Right ventricle myocardium inferior (tissue), 1 donor: Measurements from ENCODE around the gene C19orf81. TPM values are rescaled to one million over a fixed set of nuclear protein-coding genes. Genes with fewer than 3 reads are reported as not detected.

Source experiments
- ATAC-seq: fragments of 200-7000 bp; cut with Tn5 transposase; one replicate; pipeline ENCODE4 v1.9.1; 2020; ENCODE audit warnings: mild to moderate bottlenecking, moderate library complexity
- DNase-seq: peaks from one replicate; pipeline ENCODE4 v3.0.0; 2021; ENCODE audit errors: missing footprints
- intact Hi-C: fragments of 100-400 bp; cut with DNase I; formaldehyde crosslinking; loops from one replicate; pipeline ENCODE4 v1.11.0; 2022
- total RNA-seq: library from RNA; stranded (reverse); fragmentation: NEBNext Ultra II Directional; extraction: Animal tissue kit (Norgen Biotek cat#: 25700); gene quantifications from one replicate; pipeline ENCODE4 v1.2.1, GENCODE V29; 2021
- donor health status: DM: no; HTN: yes; CAD: no; lungs with severe emphysema.

The C19orf81 gene
- total RNA-seq, 1 donor from 2014 or later = 2.5 TPM

DNA sequence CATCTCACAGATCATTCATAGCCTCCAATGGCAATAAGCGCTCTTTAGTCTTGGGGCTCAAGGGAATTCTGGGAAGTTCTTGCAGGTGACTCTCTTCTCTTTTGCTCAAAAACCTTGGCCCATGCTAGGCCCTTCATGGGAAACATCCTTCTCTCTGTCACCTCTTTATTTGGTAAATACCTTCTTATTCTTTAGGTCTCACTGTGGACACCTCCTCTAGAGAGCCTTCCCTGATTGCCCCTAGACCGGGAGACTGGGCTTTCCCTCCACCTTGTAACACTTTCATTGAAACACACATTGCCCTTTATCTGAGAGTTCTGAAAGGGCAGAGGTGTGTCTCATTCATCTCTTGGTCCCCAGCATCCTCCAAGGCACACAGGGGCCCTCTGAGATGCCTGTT, 1.9 kb downstream of the C19orf81 start:
- DNase-seq (no peak), ATAC-seq (no peak)

DNA sequence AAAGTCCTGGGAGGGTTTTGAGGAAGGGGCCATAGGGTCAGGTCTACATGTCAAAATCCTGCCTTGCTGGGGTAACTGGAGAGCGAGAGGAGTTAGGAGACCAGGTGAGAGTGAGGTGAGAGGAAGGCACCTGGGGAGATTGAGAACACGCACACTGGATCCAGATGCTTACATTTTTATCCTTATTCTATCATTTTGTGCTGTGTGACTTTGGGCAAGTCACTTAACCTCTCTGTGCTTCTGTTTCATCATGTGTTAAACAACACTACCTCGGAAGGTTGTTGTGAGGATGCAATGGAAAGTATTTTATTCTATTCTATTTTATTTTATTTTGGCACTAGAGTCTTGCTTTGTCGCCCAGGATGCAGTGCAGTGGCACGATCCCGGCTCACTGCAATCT, 3.5 kb downstream of the C19orf81 start:
- ATAC-seq = no peak
- intact Hi-C loops = no loop called here
- DNase-seq = no peak

More for the DNA sequence above, 1.9 kb downstream of the C19orf81 start:
- intact Hi-C loops = no loop called here

DNA sequence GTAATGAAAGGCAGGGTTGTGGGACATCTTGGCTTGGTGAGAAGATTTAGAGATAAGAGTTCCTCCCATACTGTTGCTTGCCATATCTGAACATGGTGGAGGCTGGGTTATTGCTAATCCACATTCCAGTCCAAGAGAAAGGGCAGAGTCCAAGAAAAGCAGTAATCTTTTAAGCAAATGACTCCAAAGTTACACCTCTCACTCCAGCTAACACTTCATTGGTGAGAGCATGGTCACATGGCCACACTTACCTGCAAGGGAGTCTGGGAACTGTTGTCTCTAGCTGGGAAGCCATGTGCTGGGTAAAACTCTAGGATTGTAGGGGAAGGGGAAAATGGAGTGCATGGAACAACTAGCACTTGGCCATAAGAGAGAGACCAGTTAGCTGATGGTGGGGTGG, 5.6 kb downstream of the C19orf81 start:
- no peak for ATAC-seq
- DNase-seq = no peak
- intact Hi-C loops = no loop called here

DNA sequence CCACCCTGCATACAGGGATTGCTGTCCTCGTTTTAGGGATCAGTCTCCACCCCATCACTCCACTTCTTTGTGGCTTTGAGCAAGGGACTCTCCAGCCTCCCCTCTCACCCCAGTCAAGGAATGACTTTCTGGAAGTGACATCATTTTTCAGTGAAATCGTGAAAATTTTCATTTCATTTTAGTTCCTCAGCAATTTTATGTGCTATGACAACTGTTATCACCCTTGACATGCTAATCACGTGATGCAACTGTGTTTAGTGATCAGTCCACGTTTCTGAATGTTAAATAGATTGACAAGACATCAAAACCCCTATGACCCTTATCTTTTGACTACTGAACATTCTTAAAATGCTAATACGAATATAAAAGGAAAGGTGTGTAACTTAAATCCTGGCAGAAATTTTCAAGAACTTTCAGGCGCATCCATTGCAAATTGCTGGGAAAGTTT, 8.0 kb downstream of the C19orf81 start:
- intact Hi-C loops = no loop called here
- ATAC-seq (no peak), DNase-seq (no peak)

DNA sequence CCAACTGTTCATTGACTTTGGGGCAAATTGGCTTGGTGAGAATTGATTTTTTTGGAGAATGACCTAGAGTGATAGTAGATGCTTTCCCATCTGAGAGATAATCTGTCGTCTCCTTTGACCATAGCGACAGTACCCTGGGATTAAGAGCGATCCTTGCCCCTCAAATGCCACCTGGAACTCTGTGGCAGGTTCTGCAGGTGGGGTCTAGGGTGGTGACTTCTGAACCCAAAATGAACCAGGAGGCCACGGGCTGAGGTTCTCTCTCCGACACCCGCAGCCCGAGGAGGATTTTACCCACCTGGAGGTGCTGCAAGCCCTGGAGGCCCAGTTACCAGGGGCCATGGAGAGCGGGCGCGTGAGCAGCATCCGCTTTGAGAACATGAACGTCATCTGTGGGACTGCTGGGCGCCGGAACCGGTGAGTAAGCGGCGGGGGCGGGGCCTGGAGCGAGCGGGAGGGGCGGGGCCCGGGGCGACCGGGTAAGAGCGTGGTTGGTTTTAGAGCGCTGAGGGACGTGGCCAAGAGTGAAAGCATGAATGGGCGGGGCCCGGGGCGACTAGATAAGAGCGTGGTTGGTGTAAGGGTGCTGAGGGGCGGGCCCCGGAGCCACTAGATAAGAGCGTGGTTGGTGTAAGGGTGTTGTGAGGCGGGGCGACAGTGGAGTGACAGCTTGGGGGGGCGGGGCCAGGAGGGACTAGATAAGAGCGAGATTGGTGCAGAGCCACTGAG, 8.6 kb downstream of the C19orf81 start:
- DNase-seq = peak; percentile 92
- intact Hi-C loops = no loop called here
- ATAC-seq = peak; percentile 89

DNA sequence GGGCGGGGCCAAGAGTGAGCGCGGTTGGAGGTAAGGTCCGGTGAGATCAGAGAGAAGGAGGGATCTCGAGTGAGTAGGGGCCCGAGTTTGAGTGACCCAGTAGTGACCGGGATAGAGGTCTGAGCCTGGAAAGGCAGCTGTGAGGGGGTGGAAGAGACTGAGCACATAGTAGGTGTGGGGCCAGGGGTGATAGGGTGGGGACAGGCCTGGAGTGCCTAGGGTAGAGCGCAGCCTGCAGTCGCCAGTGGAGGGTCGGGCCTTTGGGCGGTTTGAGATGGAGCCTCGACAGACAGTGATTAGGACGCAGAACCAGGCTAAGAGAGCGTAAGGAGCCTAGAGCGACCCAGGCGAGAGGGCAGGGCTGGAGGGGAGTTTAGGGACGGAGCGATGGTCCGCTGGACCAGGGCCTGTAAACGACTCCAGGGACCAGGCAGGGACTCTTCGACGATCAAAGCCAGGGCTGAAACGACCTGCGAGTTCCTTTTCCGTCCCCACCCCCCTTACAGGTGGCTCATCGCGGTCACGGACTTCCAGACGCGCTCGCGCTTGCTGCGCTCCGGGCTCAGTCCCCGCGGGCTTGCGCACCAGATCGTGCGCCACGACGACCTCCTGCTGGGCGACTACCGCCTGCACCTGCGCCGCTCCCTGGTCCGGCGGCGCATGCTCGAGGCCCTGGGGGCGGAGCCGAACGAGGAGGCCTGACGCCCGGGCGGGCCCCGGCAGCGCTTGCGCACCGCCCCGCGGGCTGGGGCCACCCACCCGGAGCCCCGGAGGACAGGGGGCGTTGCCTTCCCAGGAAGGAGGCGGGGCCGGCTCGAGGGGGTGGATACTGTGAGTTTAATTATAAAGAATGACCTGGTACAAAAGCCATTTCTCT, 9.4 kb downstream of the C19orf81 start:
- ATAC-seq = peak; percentile 70
- intact Hi-C loops = no loop called here
- peak; percentile 76 for DNase-seq

DNA sequence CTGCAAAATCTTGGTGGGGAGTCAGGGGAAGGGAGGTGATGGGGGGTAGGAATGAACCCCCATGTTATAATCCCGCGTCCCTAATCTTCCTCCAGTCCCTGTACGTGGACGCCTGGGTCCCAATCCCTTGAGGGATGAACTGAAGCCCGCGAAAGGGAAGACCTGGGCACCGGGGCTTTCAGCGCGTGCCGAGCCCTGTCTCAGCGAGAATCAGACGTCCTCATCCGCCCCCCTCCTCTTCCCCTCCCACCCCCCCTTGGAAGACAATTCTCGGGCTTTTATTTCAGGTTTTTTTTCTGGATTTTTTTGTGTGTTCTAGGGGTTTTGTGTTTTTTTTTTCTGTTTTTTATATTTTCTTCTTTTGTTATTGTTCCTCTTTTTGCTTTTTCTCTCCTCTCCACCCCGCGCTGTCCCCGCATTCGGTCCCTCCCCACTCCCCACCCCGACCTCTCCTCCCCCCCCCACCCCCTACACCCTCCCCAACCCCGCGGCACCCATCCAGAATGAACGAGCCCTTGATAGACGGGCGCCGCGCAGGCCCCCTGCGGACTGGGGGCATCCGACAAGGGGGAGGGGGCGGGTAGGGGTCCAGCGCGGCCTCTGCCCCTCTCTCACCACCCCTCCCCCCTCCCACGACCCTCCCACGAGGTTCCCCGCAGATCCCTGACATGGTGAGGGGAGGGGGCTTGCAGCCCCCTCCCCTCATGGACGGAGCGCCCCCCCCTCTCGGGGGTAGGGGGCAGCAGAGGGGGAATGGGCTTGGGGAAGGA, 10.3 kb downstream of the C19orf81 start:
- ATAC-seq (no peak), DNase-seq (no peak)
- intact Hi-C loops = no loop called here

DNA sequence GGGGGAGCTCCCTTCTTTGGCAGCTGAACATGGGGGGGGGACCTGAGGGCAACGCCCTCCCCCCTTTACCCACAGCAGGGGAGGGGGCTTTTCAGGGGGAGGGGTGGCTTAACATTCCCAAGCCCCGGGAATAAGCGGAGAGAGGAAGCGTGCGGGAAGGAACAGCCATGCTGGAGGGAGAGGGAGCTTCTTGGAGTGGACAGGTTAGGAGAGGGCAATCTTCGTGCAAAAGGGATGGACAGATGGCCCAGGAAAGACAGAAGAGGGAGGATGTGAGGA, 10.8 kb downstream of the C19orf81 start:
- intact Hi-C loops = no loop called here
- DNase-seq (no peak), ATAC-seq (no peak)

DNA sequence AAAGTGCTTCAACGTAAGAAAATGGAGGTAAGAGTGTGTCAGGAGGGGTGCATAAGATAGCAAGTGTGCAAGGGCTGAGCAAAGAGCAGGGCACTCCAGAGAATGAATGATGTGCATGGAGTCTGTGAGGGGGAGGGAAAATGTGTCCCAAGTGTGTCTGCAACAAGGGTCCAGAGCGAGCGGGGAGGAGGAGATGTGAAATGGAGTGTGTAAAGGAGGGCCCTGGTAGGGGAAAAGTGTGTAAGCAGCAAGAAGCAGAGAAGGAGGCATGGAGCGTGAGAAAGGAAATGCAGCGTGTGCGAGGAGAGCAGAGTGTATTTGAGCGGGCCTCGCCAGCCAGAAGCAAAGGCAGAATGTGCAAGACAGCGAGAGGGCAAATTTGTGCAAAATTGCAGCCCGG, 11.8 kb downstream of the C19orf81 start:
- DNase-seq (no peak), ATAC-seq (no peak)
- intact Hi-C loops = no loop called here

DNA sequence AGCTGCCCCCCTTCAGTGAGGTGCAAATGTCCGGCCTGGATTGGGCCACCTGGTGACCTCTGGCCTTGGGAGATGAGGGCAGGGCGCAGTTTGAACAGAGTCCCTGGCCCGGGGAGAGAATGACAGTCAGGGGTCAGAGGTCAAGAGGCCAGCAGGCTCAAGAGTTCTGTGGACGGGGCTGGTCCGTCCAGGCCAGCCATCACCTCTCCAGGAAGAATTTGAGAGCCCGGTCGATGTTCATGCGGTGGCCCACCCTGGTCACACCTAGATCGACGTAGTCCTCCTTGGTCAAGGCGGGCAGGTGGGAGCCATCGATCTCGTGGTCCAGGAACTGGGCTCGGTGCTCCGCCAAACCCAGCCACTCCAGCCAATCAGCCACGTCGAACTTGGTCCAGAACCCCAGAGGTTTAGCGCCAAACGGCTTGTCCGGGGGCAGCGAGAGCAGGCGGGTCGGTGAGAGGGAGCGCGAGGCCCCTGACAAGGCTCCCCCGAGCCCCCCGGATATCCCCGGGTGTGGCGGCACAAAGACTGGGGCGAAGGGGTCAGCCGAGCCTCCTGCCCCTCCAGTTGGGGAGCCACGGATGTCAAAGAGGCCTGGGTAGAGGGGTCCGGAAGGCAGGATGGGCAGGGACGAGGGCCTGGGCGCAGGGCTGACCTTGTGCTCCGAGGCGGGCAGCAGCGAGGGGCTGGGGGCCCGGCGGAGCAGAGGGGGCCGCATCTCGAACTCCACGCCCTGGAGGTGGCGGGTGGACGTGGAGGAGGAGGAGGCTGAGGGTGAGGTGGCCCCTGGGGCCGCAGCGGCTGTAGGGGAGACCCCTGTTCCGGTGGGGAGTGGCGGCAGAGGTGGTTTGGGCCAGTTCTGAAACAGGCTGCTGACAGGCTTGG, 12.8 kb downstream of the C19orf81 start:
- DNase-seq = no peak
- intact Hi-C loops = no loop called here
- no peak for ATAC-seq

DNA sequence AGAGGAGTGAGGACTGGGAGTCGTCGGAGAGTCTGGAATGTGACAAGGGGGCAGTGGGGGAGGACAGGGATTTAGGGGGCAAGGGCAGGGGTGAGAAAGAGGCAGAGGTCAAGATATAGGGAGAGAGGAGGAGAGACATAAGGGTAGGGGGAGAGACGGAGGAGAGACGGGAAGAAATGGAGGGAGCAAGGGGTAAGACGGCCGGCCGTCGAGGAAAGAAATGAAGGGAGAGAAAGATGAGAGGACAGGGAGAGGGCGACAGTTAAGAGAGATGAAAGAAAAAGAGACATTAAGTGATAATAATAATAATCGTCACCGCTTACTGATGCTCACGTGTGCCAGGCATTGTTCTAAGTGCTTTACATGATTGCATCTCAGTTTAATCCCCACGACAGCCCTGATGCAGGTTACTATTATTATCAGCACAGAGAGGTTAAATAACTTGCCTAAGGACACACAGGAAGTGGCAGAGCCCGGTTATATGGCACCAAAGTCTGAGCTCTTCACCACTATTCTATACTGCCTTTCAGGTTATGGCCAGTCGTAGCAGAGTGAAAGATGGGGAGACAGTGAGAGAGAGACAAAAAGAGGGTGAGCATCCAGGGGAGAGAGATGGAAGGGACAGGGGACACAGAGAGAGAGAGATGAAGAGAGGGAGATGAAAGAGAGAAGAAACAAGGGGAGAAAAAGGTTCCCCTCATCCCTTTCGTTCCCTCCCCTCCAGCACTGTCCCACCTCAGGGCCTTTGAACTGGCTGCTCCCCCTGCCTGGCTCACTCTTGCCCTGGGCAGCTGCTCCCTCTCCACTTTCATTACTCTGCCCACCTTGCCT, 13.6 kb downstream of the C19orf81 start:
- intact Hi-C loops = no loop called here
- ATAC-seq (no peak), DNase-seq (no peak)

DNA sequence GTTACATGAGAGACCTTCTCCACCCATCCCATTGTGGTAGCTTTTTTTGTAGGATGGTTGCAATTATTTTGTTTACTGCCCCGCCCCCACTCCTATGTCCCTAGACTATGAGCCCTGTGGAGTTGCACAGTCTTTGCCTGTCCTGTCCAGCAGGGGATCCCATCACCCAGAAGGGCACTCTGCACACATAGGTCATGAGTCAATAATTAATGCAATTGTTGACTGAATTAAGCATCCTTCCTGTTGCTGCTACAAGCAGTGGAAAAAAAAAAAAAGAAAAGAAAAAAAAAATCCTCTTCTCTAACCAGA, 14.2 kb downstream of the C19orf81 start:
- intact Hi-C loops = no loop called here
- DNase-seq (no peak), ATAC-seq (no peak)

DNA sequence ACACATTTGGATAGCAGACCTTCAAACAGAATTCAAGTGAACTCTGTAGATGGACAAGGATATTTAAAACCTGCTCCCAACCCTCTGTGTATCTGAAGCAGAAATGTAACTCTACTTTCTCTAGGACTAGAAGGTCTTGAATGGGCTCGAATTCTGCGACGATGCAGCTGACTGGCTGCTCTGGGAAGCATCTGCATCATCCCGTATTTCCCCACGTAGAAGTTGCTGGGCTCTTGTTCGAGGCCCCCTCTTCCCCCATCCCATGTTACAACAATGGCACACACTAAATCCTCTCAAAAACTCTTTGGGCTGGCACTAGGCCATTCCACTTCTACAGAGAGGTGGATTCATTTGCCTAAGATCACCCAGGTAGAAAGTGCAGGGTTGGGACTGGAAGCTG, 15.0 kb downstream of the C19orf81 start:
- intact Hi-C loops = no loop called here
- DNase-seq (no peak), ATAC-seq (no peak)

DNA sequence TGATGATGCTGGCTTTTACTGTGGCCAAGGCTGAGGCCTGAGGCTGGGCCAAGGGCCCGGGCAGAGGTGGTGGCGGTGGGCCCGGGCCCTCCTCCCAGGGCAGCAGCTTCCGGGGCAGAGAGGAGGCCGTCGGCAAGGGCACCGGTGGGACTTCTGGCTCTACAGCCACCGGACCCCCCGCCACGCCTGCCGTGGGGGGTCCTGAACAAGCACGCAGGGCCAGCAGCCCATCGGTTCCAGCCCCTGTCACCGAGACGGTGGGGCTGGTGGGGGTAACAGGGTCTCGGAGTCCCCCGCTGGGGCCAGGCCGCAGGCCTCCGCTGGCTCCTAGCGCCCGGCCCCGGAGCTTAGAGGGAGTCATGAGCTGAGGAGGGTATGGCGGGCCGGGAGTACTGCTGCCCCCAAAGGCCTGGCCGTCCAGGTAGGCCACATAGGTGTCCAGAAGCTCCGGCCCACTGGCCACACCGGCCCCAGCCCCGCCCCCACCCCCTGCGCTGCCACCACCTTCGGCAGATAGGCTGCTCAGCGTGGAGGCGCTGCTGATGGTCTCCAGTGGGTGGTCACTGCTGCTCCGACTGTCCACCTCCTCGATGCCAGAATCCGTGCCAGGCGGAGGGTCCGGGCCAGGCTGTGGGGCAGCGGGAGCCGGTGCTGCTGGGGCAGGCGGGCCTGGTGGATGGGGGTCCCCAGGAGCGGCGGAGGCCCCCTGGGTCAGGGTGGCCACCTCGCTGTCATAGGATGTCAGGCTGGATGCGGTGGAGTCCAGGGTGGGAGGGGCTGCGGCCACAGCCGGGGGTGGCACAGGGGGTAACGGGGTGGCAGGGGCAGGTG, 17.3 kb downstream of the C19orf81 start:
- no peak for DNase-seq
- intact Hi-C loops = no loop called here
- no peak for ATAC-seq

DNA sequence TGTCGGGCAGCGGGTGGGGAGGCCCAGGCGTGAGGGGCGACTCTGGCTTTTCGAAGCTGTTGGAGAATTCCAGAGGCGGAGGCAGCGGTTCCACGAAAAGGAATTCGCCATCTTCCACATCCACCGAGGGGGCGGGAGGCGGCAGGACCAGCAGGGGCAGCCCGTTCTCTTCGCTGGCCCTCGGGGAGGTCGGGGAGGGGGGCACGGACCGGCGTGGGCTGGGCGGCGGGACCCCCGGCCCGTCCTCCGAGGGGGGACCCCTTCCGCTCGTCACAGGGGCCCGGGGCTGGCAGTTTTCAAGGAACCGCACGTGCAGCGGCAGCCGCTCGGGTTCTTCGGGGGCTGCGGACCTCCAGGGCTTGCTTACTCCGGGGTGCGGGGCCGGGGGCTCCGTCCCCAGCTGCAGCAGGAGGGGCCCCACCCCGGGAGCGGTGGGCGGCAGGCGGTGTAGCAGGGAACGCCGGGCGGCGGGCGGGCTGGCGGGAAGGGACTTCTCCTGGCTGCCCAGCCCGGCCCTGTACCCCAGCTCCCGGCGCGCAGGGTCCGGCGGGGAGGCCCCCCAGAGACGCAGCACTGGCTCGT, 18.0 kb downstream of the C19orf81 start:
- intact Hi-C loops = no loop called here
- DNase-seq (no peak), ATAC-seq (no peak)

DNA sequence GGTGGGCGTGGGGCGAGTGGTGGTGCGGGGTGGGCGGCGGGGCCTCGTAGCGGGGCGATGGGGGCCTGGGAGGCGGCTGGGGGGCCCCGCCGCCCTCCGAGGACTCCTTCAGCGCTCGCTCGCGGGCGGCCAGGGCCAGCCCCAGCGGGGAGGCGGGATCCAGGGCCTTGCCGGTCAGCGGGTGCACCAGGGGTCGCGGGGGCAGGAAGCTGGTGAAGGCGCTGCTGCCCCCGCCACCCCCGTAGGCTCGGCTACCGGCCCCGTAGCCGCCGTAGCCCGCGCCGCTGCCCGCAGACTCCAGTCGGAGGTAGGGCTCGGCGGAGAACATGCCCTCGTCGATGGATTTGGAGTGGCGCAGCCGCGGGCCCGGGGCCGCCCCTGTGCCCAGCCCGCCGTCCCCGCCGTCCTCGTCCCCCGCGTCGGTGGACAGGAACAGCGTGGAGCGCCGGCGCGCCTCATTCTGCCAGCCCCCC, 18.6 kb downstream of the C19orf81 start:
- ATAC-seq (no peak), DNase-seq (no peak)
- intact Hi-C loops = no loop called here

DNA sequence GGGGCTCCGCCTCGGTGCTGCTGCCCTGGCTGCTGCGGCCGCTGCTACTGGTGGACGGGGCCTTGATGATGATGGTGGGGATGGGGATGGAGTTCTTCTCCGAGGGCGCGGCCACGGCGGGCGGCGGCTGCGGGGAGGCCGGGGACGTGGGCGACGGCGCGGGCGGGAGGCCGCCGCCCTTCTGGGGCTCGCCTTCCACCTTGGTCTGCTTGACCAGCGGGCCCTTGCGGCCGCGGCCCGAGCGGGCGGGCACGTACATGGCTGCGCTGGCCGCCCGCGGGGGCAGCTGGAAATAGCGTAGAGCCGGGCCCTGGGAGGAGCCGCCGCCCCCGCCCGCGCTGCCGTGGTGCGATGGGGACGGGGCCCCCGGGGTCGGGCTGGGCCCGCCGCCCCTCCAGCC, 19.2 kb downstream of the C19orf81 start:
- no peak for ATAC-seq
- DNase-seq = no peak
- intact Hi-C loops = no loop called here
